GM12872 (cell line): ENCODE data around the gene KIAA0513.

ENCODE experiments used
- CTCF ChIP-seq: IDR thresholded peaks from 3 replicates; pipeline ENCODE4 v1.5.1; 2011; ENCODE audit warnings: low read depth, mild to moderate bottlenecking, low read length, moderate library complexity; ENCODE audit not compliant: insufficient read depth

Gene KIAA0513

DNA sequence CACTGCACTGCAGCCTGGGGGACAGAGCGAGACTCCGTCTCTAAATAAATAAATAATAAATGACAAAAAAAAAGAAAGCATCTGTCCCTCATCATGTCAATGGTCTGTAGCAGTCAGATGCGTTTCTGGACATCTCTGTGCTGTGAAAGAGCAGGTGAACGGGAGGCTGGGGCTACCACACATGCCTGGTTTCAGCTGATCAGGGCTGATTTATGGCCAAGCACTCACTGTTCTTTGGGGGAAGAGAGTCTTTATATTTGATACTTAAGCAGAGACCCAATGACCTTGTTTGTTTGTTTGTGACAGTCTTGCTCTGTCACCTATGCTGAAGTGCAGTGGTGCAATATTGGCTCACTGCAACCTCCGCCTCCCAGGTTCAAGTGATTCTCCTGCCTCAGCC, 17.5 kb downstream of the KIAA0513 start:
- no peak for TF ChIP-seq CTCF

GRCh38 chr16:85045641-85046471, 18.3 kb downstream of the KIAA0513 start:
- TF ChIP-seq CTCF = no peak

- no peak for TF ChIP-seq CTCF
These were observed 18.9 kb downstream of the KIAA0513 start for GRCh38 chr16:85046472-85046916.

DNA sequence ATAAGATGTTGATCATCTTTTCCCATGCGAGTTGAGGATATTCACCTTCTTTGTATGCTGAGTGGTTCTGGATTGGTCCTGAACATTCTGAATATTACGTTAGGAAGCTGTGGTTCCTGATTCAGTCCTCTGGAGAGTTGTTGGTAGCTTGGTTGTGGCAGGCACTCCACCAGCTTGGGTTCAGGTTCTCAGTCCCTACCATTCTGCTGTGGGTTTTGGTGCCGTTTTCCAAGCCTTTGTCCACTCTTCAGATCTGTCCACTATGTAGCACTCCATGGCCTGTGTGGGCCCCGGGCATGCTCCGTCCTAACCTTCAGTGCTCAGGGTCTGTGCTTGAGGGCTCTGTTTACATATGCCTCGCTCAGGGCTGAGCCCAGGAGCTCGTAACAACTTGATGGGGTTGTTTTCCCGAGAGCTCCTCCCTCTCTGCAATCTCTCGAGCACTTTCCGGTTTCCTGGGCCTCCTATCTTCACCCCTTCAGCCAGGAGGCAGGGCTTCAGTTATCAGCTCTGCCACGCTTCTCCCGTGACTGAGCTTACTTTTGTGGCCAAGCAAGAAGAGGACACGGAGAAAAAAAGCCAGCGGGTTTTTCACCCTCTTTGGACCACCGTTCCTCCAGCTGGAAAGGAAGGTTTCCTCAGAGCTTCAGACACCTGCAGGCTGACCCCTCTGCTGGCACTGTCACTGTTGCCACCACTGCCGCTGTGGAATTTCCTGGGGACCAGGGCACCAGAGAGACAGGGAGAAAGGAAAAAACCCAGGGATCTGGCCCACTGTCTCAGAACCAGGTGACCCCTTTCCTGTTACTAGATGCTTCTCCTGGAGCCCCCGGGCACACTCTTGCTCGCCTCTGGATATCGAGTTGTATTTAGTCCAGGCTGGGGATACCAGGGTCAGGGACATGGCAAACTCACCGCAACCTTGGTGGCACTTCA, 19.6 kb downstream of the KIAA0513 start:
- no peak for TF ChIP-seq CTCF

DNA sequence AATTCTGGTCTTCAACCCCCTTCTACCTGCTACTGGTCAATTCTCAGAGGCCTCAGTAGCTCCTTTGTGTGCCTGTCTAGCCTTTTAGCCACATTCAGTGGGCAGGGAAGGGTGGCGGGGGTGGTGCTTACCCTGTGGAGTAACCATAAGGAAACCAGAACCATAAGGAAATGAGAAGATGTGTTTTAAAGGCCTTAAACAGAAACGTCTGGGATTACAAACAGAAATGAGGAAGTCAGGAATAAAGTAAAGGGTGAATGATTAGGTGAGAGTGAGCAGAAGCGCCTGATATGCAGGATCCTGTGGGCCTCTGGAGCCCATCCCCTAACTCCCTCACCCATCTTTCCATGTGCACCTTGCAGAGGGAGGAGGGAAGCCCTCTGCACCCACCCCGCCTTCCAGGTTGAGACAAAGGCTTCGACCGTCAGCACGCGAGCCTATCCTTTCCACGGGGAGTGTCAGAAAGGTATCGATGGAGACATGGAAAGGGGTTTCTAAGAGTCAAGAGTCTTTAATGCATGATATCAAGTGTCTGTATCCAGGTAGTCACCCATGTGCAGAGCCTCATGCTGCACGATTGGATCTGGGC, 20.4 kb downstream of the KIAA0513 start:
- TF ChIP-seq CTCF = no peak

DNA sequence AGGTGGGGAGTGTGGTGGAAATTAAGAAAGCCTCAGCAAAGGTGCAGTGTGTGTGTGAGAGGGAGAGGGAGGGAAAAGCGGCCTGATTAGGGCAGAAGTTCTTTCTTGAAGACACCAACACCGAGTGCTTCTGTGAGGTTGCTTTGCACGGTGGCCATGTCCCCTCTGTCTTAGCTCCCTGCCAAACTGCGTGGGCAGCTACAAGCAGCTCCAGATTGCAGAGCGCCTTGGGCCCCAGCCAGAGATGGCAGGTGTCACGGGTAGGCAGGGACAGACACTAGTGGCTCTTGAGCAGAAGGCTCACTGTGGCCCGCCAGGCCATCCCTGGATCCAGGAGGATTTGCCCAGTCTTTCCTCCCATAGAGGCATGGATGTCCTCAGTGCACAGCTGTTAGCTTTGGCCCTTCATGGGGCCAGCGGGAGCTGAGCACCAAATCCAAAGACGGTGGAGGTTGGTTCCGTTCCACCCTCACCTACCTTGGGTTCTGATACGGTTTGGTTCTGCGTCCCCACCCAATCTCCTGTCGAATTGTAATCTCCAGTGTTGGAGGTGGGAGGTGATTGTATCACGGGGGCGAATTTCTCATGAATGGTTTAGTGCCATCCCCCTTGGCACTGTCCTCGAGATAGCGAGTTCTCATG, 21.4 kb downstream of the KIAA0513 start:
- TF ChIP-seq CTCF = no peak
